HCEC 1CT (cell line): ENCODE measurements around the gene DPF1.
A peak's percentile ranks its signal among the peaks of the same experiment; 100 is the strongest.
"Not testable (repeated sequence)": the region's sequence is repeated elsewhere in the genome, so short reads cannot be mapped to it uniquely, and the experiment has no call there.

ENCODE experiments used
- DNase-seq: peaks from one replicate; pipeline ENCODE4 v3.0.0-alpha.2; 2017

DPF1 gene

DNA sequence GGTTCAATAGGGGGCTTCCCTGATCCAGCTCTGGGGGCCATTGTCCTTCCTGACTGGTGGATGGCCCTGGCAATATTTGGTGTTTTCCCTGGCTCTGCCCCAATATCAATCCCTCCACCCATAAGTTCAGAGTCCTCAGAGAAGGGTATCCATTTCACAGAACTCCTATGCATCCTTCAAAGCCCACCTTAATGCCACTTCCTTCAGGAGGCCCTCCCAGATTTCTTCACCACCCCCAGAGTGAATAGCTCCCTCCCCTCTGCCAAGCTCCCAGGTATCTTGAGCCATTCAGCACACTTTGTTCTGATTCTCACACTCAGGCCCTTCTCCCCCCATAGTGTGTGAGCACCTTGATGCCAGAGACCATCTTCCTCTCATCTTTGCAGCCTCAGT, 26.4 kb upstream of the DPF1 start:
- DNase-seq: no peak

DNA sequence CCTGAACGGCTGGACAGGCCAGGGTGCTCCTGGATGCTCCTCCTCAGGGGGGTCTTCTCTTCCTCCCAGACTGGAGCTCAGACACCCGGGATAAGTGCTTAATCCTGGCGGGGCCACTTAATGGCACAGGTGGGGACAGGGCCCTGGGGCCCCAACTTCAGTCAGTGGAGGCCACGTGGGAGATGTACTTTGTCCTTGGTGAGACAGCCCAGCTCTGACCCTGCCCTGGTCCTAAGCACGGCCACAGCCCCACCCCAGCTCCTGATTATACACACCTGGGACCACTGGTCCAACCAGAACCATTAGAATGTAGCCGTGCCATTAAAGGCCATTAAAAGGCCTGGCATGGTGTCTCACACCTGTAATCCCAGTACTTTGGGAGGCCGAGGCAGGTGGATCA, 24.4 kb upstream of the DPF1 start:
- no peak for DNase-seq

- no peak for DNase-seq
These were observed 23.8 kb upstream of the DPF1 start for GRCh38 chr19:38247734-38248268.

DNA sequence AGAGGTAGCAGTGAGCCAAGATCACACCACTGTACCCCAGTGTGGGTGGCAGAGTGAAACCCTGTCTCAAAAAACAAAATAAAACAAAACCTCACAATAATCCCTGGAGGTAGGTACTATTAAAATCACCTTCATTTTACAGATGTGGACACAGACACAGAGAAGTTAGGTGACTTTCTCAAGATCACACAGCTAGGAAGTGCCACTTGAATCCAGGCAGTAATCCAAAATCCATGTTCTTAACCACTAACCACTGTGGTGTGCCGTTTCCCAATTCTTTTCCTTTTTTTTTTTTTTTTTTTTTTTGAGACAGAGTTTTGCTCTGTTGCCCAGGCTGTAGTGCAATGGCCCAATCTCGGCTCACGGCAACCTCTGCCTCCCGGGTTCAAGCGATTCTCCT, 23.1 kb upstream of the DPF1 start:
- peak; percentile 41 for DNase-seq

DNA sequence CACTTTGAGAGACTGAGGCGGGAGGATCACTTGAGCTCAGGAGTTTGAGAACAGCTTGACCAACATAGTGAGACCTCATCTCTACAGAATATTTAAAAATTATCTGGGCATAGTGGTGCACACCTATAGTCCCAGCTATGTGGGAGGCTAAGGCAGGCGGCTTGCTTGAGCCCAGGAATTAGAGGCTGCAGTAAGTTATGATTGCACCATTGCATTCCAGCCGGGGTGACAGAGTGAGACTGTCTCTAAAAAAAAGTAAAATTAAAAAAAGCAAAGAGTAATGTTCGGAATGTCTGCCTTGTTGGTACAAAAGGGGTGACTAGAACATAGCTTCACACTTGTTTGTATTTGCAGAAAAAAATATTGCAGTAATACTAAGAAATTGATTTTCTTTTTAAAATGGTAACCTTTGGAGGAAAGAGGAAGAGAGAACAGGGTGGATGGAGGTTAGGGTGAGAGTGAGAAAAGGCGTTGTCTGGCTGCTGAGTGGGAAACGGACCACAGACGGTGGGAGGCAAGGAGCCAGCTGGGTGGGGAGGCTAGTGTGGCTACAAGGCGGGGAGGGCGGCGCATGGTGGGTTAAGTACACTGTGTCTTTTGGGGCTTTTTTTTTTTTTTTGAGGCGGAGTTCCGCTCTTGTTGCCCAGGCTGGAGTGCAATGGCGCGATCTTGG, 21.9 kb upstream of the DPF1 start:
- no peak for DNase-seq

GRCh38 chr19:38243279-38243673, 19.3 kb upstream of the DPF1 start:
- no peak for DNase-seq

GRCh38 chr19:38239816-38240215, 15.8 kb upstream of the DPF1 start:
- no peak for DNase-seq

DNA sequence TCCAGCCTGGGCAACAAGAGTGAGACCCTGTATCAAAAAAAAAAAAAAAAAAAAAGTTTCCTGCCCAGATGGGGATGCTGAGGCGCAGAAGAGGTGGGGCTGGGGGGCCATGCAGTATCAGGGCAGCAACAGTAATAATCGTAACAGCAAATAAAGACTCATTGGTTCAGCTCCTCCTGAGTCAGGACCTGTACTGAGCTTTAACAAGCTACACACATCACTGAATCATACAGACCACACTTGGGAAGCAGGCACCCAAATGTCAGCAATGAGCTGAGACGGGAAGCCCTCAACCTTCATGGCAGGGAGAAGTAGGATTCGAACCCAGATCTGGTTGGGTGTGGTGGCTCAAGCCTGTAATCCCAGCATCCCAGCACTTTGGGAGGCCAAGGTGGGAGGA, 10.6 kb upstream of the DPF1 start:
- no peak for DNase-seq

GRCh38 chr19:38233740-38234251, 9.8 kb upstream of the DPF1 start:
- peak; percentile 50 for DNase-seq

DNA sequence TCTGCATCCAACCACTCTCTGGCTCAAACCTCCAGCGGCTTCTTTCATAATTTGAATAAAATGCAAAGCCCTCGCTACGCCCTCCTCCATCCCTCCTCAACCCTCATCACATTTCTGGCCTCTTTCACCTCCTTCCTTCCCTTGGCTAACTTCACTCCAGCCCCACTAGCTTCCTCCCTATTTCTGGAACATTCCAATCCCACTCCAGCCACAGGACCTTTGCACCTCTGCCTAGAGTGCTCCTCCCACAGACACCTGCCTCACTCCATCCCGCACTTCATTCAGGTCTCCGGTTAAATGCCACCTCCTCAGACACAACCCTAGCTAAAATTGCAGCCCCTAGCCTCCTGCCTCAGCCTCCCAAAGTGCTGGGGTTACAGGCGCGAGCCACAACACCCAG, 7.9 kb upstream of the DPF1 start:
- DNase-seq: no peak

DNA sequence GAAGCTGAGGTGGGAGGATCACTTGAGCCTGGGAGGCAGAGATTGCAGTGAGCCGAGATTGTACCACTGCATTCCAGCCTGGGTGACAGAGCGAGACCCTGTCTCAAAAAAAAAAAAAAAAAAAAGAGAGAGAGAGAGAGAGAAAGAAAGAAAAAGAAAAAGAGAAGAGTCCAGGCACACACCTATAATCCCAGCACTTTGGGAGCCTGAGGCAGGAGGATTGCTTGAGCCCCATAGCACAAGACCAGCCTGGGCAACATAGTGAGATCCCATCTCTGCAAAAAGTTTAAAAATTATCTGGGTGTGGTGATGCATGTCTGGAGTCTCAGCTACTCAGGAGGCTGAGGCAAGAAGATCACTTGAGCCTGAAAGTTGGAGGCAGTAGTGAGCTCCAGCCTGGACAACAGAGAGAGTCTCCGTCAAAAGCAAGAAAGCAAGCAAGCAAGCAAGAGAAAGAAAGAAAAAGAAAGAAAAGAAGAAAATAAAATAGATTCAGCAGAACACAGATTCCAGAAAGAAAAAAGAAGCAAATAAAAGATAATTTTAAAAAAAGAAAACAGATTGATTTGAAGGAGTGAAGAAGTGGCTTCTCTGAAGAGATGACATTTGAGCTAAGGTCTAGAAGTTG, 6.6 kb upstream of the DPF1 start:
- DNase-seq: not testable (repeated sequence)

DNA sequence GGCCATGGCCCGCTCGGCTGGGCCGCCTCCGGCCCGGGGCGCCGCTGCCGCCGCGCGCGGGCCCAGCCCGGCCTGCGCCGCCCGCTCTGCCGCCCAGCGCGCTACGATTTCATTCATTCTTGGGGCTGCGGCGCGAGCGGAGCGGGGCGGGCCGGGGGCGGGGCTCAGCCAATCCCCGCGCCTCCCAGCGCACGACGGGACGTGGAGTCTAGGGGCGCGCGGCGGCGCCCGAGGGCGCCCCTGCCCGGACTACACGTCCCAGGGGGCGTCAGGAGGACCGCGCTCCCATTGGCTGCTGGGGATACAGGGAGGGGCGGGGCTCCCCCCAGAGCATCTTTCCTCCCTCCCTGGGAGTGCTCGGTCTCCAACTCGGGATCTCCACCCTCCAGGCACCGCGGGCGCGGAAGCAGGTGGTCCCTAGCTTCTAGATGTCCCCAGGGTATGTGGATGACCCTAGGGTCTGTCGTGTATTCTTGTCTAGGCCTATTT, 5.6 kb upstream of the DPF1 start:
- DNase-seq: peak; percentile 90

- no peak for DNase-seq
These were observed 4.7 kb upstream of the DPF1 start for GRCh38 chr19:38228491-38229439.

DNA sequence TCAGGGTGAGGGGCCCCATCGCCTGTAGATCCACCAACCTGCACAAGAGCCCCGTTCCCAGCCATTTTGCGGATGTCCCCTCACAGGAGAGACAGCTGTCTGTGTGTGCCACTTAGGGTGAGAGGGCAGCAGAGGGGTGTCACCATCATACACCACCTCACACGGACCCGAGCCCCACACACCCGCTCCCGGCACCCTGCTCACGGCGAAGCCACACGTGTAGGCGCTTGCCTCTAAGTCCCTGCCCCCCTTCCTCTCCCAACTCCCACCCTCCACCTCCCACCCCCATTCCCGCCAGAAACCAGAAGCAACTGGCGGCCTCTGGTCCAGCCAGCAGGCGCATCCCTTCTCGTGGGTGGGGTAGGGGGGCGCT, 4.0 kb upstream of the DPF1 start:
- DNase-seq: no peak

DNA sequence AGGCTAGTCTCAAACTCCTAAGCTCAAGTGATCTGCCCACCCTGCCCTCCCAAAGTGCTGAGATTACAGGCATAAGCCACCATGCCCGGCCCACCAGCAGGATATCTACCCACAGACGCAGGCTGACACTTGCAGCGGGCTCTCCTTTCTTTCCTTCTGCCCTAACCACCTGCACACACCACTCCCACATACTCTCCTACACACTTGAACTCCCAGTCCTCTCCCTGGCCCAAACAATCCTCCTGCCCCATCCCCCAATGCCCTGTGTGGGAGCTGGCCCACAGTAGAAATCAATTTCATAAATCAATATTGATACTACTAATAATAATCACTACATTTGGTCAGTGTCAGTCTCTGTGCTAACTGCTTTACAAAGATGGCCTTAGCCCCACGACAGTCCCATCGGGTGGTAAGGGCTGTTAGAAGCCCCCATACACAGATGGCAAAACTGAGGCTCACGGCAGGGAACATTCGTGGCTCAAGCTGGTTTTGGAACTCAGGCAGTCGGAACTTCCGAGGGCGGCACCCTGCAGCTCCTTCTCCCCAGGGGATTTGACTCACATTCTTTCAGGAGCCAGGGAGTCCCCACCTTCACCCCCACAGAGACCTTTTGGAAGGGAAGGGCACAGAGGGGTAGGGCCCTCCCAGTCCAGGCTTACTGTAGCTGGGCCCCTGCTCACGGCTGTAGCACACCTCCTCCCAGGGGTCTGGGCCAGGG, 3.4 kb upstream of the DPF1 start:
- no peak for DNase-seq

GRCh38 chr19:38224863-38225218, 819 bp upstream of the DPF1 start:
- DNase-seq: not testable (repeated sequence)

GRCh38 chr19:38223617-38224013, 407 bp downstream of the DPF1 start:
- no peak for DNase-seq

- DNase-seq: no peak
These were observed 901 bp downstream of the DPF1 start for GRCh38 chr19:38223119-38223523.

- DNase-seq: no peak
These were observed 1.8 kb downstream of the DPF1 start for GRCh38 chr19:38221919-38222830.

DNA sequence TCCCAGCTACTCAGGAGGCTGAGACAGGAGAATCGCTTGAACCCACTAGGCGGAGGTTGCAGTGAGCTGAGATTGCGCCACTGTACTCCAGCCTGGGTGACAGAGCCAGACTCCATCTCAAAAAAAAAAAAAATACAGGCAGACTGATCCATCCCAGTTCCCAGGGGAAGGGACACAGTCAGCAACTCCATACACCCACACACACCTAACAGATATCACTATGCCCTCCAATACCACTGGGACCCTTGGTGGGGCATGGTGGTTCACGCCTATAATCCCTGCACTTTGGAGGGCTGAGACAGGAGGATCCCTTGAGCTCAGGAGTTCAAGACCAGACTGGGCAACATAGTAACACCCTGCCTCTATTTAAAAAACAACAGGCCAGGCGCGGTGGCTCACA, 2.6 kb downstream of the DPF1 start:
- DNase-seq: no peak

DNA sequence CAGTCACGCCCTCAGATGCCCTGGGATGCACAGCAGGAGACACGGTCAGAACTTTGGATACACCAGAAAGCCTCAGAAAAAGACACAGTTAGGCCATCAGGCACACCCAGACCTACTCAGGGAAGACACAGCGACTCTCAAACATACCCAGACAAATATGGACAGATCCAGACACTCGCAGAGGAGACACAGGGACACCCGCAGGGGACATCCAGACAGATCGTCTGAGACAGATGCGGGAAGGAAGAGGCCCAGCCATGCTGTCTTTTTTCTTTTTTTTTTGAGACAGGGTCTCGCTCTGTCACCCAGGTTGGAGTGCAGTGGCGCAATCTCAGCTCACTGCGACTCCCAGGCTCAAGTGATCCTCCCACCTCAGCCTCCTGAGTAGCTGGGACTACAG, 4.8 kb downstream of the DPF1 start:
- DNase-seq: no peak

DNA sequence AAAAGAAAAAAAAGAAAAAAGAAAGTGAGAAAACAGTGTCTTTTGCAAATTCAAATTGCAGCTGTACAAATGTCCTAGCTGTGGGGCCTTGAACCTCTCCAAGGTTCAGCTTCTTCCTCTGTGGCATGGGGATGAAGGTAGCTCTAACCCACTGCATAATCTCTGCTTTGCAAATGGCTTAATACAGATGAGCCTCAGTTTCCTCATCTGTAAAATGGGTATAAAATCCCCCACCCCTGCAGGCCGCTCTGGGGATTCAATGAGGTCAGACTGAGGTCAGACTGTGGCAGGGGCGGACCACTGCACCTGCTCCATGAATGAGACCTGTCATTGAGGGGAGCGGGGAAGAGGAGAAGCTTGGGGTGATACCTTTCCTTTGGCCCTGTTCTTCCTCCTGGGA, 5.8 kb downstream of the DPF1 start:
- DNase-seq: no peak
